Activated T-helper 17 cell treated with anti-CD3 and anti-CD28 coated beads, Interleukin-2, amount 50 U/mL, for 72 hours (primary cell): ENCODE results near the gene TSSK3. TPM values are rescaled to one million over a fixed set of nuclear protein-coding genes. Genes with fewer than 3 reads are reported as not detected.
A peak's percentile ranks its signal among the peaks of the same experiment; 100 is the strongest.

Experiments used
- ATAC-seq: fragments of 150-1000 bp; cut with Tn5 transposase; replicated peaks from 2 replicates; pipeline ENCODE4 v1.10.0; 2021; ENCODE audit warnings: mild to moderate bottlenecking, moderate library complexity
- H3K27ac Mint-ChIP-seq: one replicate; pipeline ENCODE4 v1.8.0; 2022; ENCODE audit warnings: mixed read lengths
- H3K27me3 Mint-ChIP-seq: one replicate; pipeline ENCODE4 v1.8.0; 2022; ENCODE audit warnings: mixed read lengths
- H3K36me3 Mint-ChIP-seq: one replicate; pipeline ENCODE4 v1.8.0; 2022; ENCODE audit warnings: low read depth, mild to moderate bottlenecking, mixed read lengths
- H3K4me1 Mint-ChIP-seq: one replicate; pipeline ENCODE4 v1.8.0; 2022; ENCODE audit warnings: mixed read lengths
- H3K4me3 Mint-ChIP-seq: one replicate; pipeline ENCODE4 v1.8.0; 2022; ENCODE audit warnings: mild to moderate bottlenecking, mixed read lengths
- H3K9me3 Mint-ChIP-seq: one replicate; pipeline ENCODE4 v1.8.0; 2022; ENCODE audit warnings: mixed read lengths
- total RNA-seq, 2 donors: library from RNA; stranded (reverse); gene quantifications; one replicate each; pipeline ENCODE4 v1.2.3, GENCODE V29; 2022

TSSK3 gene
- total RNA-seq, 2 donors from 2014 or later, result 0.61 to 1.7 TPM

- H3K4me3 Mint-ChIP-seq, result no peak overlapping the region
- no peaks in the 10 kb centered on the region for H3K9me3 Mint-ChIP-seq
- no peak for ATAC-seq
- peaks cover 4% of the 10 kb centered on the region for H3K27me3 Mint-ChIP-seq
- H3K27ac Mint-ChIP-seq, result peak overlapping the region; percentile 66
- peaks cover 12% of the 10 kb centered on the region for H3K4me1 Mint-ChIP-seq
- H3K36me3 Mint-ChIP-seq, result peaks cover 71% of the 10 kb centered on the region
Observed at GRCh38 chr1:32365445-32365844, 3.1 kb downstream of the TSSK3 start.

GRCh38 chr1:32367912-32368635 is 5.7 kb downstream of the TSSK3 start:
- ATAC-seq, result no peak

GRCh38 chr1:32372149-32372756 is 9.9 kb downstream of the TSSK3 start:
- H3K4me1 Mint-ChIP-seq, result peaks cover 13% of the 10 kb centered on the region
- ATAC-seq, result peak; percentile 90
- no peak overlapping the region for H3K4me3 Mint-ChIP-seq
- H3K9me3 Mint-ChIP-seq, result no peaks in the 10 kb centered on the region
- H3K27me3 Mint-ChIP-seq, result no peaks in the 10 kb centered on the region
- H3K27ac Mint-ChIP-seq, result peak overlapping the region; percentile 9
- peaks cover 84% of the 10 kb centered on the region for H3K36me3 Mint-ChIP-seq

More at GRCh38 chr1:32367912-32368635, 5.7 kb downstream of the TSSK3 start:
- H3K4me3 Mint-ChIP-seq, result no peak overlapping the region
- H3K36me3 Mint-ChIP-seq, result peaks cover 72% of the 10 kb centered on the region
- no peaks in the 10 kb centered on the region for H3K9me3 Mint-ChIP-seq
- H3K27me3 Mint-ChIP-seq, result no peaks in the 10 kb centered on the region
- H3K27ac Mint-ChIP-seq, result no peak overlapping the region
- peaks cover 11% of the 10 kb centered on the region for H3K4me1 Mint-ChIP-seq

GRCh38 chr1:32373996-32374592 is 11.8 kb downstream of the TSSK3 start:
- no peak overlapping the region for H3K4me3 Mint-ChIP-seq
- no peak for ATAC-seq
- peak overlapping the region; percentile 9 for H3K27ac Mint-ChIP-seq
- peaks cover 13% of the 10 kb centered on the region for H3K4me1 Mint-ChIP-seq
- H3K36me3 Mint-ChIP-seq, result peaks cover 86% of the 10 kb centered on the region
- no peaks in the 10 kb centered on the region for H3K9me3 Mint-ChIP-seq
- no peaks in the 10 kb centered on the region for H3K27me3 Mint-ChIP-seq

GRCh38 chr1:32376199-32376598 is 13.9 kb downstream of the TSSK3 start:
- Mint-ChIP-seq H3K36me3 (peaks cover 99% of the 10 kb centered on the region), H3K27me3 (no peaks in the 10 kb centered on the region), H3K4me3 (no peak overlapping the region), H3K9me3 (no peaks in the 10 kb centered on the region), H3K27ac (no peak overlapping the region), H3K4me1 (peaks cover 13% of the 10 kb centered on the region)
- no peak for ATAC-seq

GRCh38 chr1:32377541-32378220 is 15.3 kb downstream of the TSSK3 start:
- Mint-ChIP-seq H3K4me1 (peaks cover 6% of the 10 kb centered on the region), H3K4me3 (no peak overlapping the region), H3K27me3 (no peaks in the 10 kb centered on the region), H3K27ac (no peak overlapping the region), H3K9me3 (no peaks in the 10 kb centered on the region), H3K36me3 (peaks cover 86% of the 10 kb centered on the region)
- ATAC-seq, result no peak

- ATAC-seq, result no peak
- no peaks in the 10 kb centered on the region for H3K4me1 Mint-ChIP-seq
- no peaks in the 10 kb centered on the region for H3K9me3 Mint-ChIP-seq
- peaks cover 62% of the 10 kb centered on the region for H3K36me3 Mint-ChIP-seq
- peak overlapping the region; percentile 0 for H3K27ac Mint-ChIP-seq
- H3K27me3 Mint-ChIP-seq, result no peaks in the 10 kb centered on the region
- H3K4me3 Mint-ChIP-seq, result no peak overlapping the region
Observed at GRCh38 chr1:32380057-32380456, 17.7 kb downstream of the TSSK3 start.

- no peak overlapping the region for H3K27ac Mint-ChIP-seq
- no peaks in the 10 kb centered on the region for H3K9me3 Mint-ChIP-seq
- no peaks in the 10 kb centered on the region for H3K27me3 Mint-ChIP-seq
- no peaks in the 10 kb centered on the region for H3K4me1 Mint-ChIP-seq
- H3K36me3 Mint-ChIP-seq, result no peaks in the 10 kb centered on the region
- ATAC-seq, result no peak
- no peak overlapping the region for H3K4me3 Mint-ChIP-seq
Observed at GRCh38 chr1:32386676-32387392, 24.5 kb downstream of the TSSK3 start.

GRCh38 chr1:32388641-32389040 is 26.3 kb downstream of the TSSK3 start:
- H3K27me3 Mint-ChIP-seq, result no peaks in the 10 kb centered on the region
- H3K4me1 Mint-ChIP-seq, result peaks cover 5% of the 10 kb centered on the region
- H3K9me3 Mint-ChIP-seq, result no peaks in the 10 kb centered on the region
- H3K27ac Mint-ChIP-seq, result no peak overlapping the region
- ATAC-seq, result no peak
- no peak overlapping the region for H3K4me3 Mint-ChIP-seq
- peaks cover 6% of the 10 kb centered on the region for H3K36me3 Mint-ChIP-seq

GRCh38 chr1:32390904-32391870 is 28.8 kb downstream of the TSSK3 start:
- Mint-ChIP-seq H3K4me1 (peaks cover 13% of the 10 kb centered on the region), H3K27me3 (no peaks in the 10 kb centered on the region), H3K4me3 (no peak overlapping the region), H3K36me3 (peaks cover 12% of the 10 kb centered on the region), H3K27ac (no peak overlapping the region), H3K9me3 (no peaks in the 10 kb centered on the region)
- no peak for ATAC-seq

- H3K27me3 Mint-ChIP-seq, result no peaks in the 10 kb centered on the region
- H3K27ac Mint-ChIP-seq, result no peak overlapping the region
- ATAC-seq, result no peak
- H3K36me3 Mint-ChIP-seq, result peaks cover 12% of the 10 kb centered on the region
- H3K4me1 Mint-ChIP-seq, result peaks cover 13% of the 10 kb centered on the region
- H3K9me3 Mint-ChIP-seq, result no peaks in the 10 kb centered on the region
- H3K4me3 Mint-ChIP-seq, result peak overlapping the region; percentile 91
Observed at GRCh38 chr1:32392325-32392724, 30.0 kb downstream of the TSSK3 start.

GRCh38 chr1:32393136-32393535 is 30.8 kb downstream of the TSSK3 start:
- H3K27ac Mint-ChIP-seq, result peak overlapping the region; percentile 94
- H3K4me1 Mint-ChIP-seq, result peaks cover 13% of the 10 kb centered on the region
- peaks cover 12% of the 10 kb centered on the region for H3K36me3 Mint-ChIP-seq
- no peaks in the 10 kb centered on the region for H3K27me3 Mint-ChIP-seq
- ATAC-seq, result no peak
- H3K9me3 Mint-ChIP-seq, result no peaks in the 10 kb centered on the region
- peak overlapping the region; percentile 91 for H3K4me3 Mint-ChIP-seq

GRCh38 chr1:32393832-32394140 is 31.4 kb downstream of the TSSK3 start:
- no peaks in the 10 kb centered on the region for H3K27me3 Mint-ChIP-seq
- H3K27ac Mint-ChIP-seq, result peak overlapping the region; percentile 94
- ATAC-seq, result peak; percentile 25
- peaks cover 13% of the 10 kb centered on the region for H3K4me1 Mint-ChIP-seq
- no peaks in the 10 kb centered on the region for H3K9me3 Mint-ChIP-seq
- H3K4me3 Mint-ChIP-seq, result peak overlapping the region; percentile 91
- peaks cover 12% of the 10 kb centered on the region for H3K36me3 Mint-ChIP-seq
